Spleen (tissue), 11 donors: ENCODE data around the gene CDHR3. TPM values are rescaled to one million over a fixed set of nuclear protein-coding genes. Genes with fewer than 3 reads are reported as not detected.

Source experiments
- DNase-seq: peaks from one replicate; pipeline ENCODE4 v3.0.0-alpha.2; 2020
- H3K27ac ChIP-seq, 8 donors: fragments of 200-600 bp; sonication (generic) in 7 of 8; 1 replicate in 4 of 8; 2 replicates in 4 of 8; pipeline versions ENCODE4 v1.5.0 to v1.8.0; 2016 to 2021; ENCODE audit warnings: inconsistent platforms in 4 of 8, mild to moderate bottlenecking in 4 of 8, moderate library complexity in 1 of 8
- H3K27me3 ChIP-seq, 7 donors: fragments of 200-600 bp; sonication (generic) in 6 of 7; replicated peaks in 1 of 7; 1 replicate in 4 of 7; 2 replicates in 3 of 7; pipeline versions ENCODE4 v1.5.0 to v1.8.0; 2016 to 2021; ENCODE audit warnings: inconsistent platforms in 3 of 7, mild to moderate bottlenecking in 1 of 7
- H3K36me3 ChIP-seq, 6 donors: fragments of 200-600 bp; sonication (generic) in 5 of 6; 1 replicate in 4 of 6; 2 replicates in 2 of 6; pipeline versions ENCODE4 v1.5.0 to v1.8.0; 2016 to 2021; ENCODE audit warnings: inconsistent platforms in 2 of 6
- H3K4me1 ChIP-seq, 6 donors: fragments of 200-600 bp; sonication (generic) in 5 of 6; 1 replicate in 3 of 6; 2 replicates in 3 of 6; pipeline versions ENCODE4 v1.5.0 to v1.8.0; 2016 to 2021; ENCODE audit warnings: inconsistent platforms in 3 of 6
- H3K4me3 ChIP-seq, 8 donors: fragments of 200-600 bp; sonication (generic) in 7 of 8; 1 replicate in 4 of 8; 2 replicates in 4 of 8; pipeline versions ENCODE4 v1.5.0 to v1.8.0; 2016 to 2021; ENCODE audit warnings: inconsistent platforms in 4 of 8, mild to moderate bottlenecking in 4 of 8, moderate library complexity in 2 of 8
- H3K9me3 ChIP-seq, 8 donors: fragments of 200-600 bp; sonication (generic) in 7 of 8; 1 replicate in 4 of 8; 2 replicates in 4 of 8; pipeline versions ENCODE4 v1.5.0 to v1.8.0; 2016 to 2021; ENCODE audit warnings: inconsistent platforms in 4 of 8
- CTCF ChIP-seq, 11 experiments: fragments of 200-600 bp in 7 of 11; fragments of 450-650 bp in 4 of 11; sonication (generic) in 4 of 11; IDR thresholded peaks in 8 of 11; conservative IDR thresholded peaks in 3 of 11; 1 replicate in 7 of 11; 2 replicates in 4 of 11; pipeline versions ENCODE4 v1.4.0 to v1.8.0; 2016 to 2021; ENCODE audit warnings: antibody characterized with exemption in 11 of 11, inconsistent platforms in 4 of 11, mild to moderate bottlenecking in 1 of 11
- POLR2A ChIP-seq, 3 donors: fragments of 450-650 bp; IDR thresholded peaks; one replicate each; pipeline ENCODE4 v1.5.1; 2017; ENCODE audit warnings: antibody characterized with exemption in 3 of 3, mild to moderate bottlenecking in 1 of 3
- POLR2AphosphoS5 ChIP-seq, 3 donors: sonication (generic); formaldehyde crosslinking; IDR thresholded peaks; one replicate each; pipeline ENCODE4 v1.5.1; 2017; ENCODE audit warnings: antibody characterized with exemption in 3 of 3
- WGBS, 5 donors: extraction: QIAGEN DNeasy Blood & Tissue Kit in 3 of 5; methylation state at CpG; one replicate each; pipeline versions ENCODE4 v1.1.5 to v1.1.7; 2013 to 2018; 5-methylcytosine and 5-hydroxymethylcytosine counted together
- intact Hi-C: fragments of 100-400 bp; cut with DNase I; formaldehyde crosslinking; loops from one replicate; pipeline ENCODE4 v1.15.0; 2023; ENCODE audit warnings: low total_unique reads
- polyA plus RNA-seq, 3 donors: library from polyadenylated mRNA; stranded (reverse); fragments of 200-250 nt; gene quantifications; one replicate each; pipeline ENCODE4 v1.2.1, GENCODE V29; 2013
- total RNA-seq, 7 donors: library from RNA; depleted of rRNA in 3 of 7; stranded (reverse); fragments of >200 nt in 3 of 7; fragmentation: NEBNext Ultra II Directional in 4 of 7; extraction: Animal tissue kit (Norgen Biotek cat#: 25700) in 4 of 7; gene quantifications; one replicate each; pipeline versions ENCODE4 v1.1.0 to v1.2.1, GENCODE V29; 2016 to 2021
- donor health status: healthy with polysubstance abuse.
- donor health status: DM: no; HTN: no; CAD: no; lungs with moderate emphysema.
- donor health status: DM: no; HTN: no; CAD: no.
- donor health status: Bipolar disorder and iron deficiency.
- donor health status: healthy.
- donor health status: DM: no; HTN: no; CAD: no.
- donor health status: DM: yes; HTN: yes; CAD: no.

The CDHR3 gene
- total and polyA plus RNA-seq, 10 donors = 0.32 to 3.8 (median 1.2) TPM

DNA sequence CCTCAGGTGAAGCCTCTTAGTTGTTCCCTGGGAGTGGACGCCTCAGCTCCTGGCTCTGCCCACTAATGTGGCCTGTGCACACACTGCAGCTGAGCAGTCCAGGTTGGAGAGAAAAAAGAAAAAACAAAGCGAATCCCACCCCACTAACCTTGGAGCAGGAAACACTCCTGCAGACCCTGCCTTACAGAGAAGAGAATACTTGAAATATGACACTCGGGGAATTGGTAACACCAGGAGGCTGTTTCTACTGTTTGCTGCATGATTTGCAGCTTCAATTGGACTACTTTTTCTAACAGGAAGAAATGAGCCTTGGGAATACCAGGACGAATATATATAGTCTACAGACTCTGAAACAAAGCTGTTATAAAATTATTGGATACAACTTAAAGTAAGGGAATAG is 22.2 kb downstream of the CDHR3 start:
- Histone ChIP-seq H3K9me3 (no peaks in the 10 kb centered on the region), H3K4me1 (no peaks in the 10 kb centered on the region), H3K4me3 (no peak overlapping the region), H3K36me3 (no peaks in the 10 kb centered on the region), H3K27me3 (peaks cover 0 to 11% (median 0%) of the 10 kb centered on the region in 7 donors), H3K27ac (no peak overlapping the region)
- no peak for DNase-seq
- intact Hi-C loops = no loop called here
- WGBS, 5 donors = 54 to 87% (median 83%) methylated on average over 4 of the region's 4 CpGs
- TF ChIP-seq POLR2AphosphoS5 (IDR thresholded peaks at IDR 0.05) (no peak), POLR2A (IDR thresholded peaks at IDR 0.05) (no peak), CTCF (IDR thresholded peaks at IDR 0.05 in 8 of 11, conservative IDR thresholded peaks at IDR 0.05 in 3 of 11) (no peak)

GRCh38 chr7:105985672-105986215 is 22.7 kb downstream of the CDHR3 start:
- Histone ChIP-seq H3K9me3 (no peaks in the 10 kb centered on the region), H3K36me3 (no peaks in the 10 kb centered on the region), H3K4me1 (no peaks in the 10 kb centered on the region), H3K27me3 (peaks cover 0 to 11% (median 0%) of the 10 kb centered on the region in 7 donors), H3K27ac (no peak overlapping the region), H3K4me3 (no peak overlapping the region)
- WGBS, 5 donors = 42 to 98% (median 89%) methylated on average over 2 of the region's 2 CpGs
- intact Hi-C loops = no loop called here
- TF ChIP-seq POLR2A (IDR thresholded peaks at IDR 0.05) (no peak), CTCF (IDR thresholded peaks at IDR 0.05 in 8 of 11, conservative IDR thresholded peaks at IDR 0.05 in 3 of 11) (no peak)
- DNase-seq = no peak

GRCh38 chr7:105987046-105987445 is 24.0 kb downstream of the CDHR3 start:
- DNase-seq = no peak
- TF ChIP-seq POLR2AphosphoS5 (IDR thresholded peaks at IDR 0.05) = no peak
- no peak for TF ChIP-seq POLR2A (IDR thresholded peaks at IDR 0.05)
- no peak for TF ChIP-seq CTCF (IDR thresholded peaks at IDR 0.05 in 8 of 11, conservative IDR thresholded peaks at IDR 0.05 in 3 of 11)
- Histone ChIP-seq H3K4me3 (no peak overlapping the region), H3K9me3 (no peaks in the 10 kb centered on the region), H3K36me3 (no peaks in the 10 kb centered on the region), H3K27ac (no peak overlapping the region), H3K4me1 (no peaks in the 10 kb centered on the region), H3K27me3 (peaks cover 0 to under 1% (median 0%) of the 10 kb centered on the region in 7 donors)
- 70 to 80% (median 77%) methylated on average over 2 of the region's 2 CpGs for WGBS, 5 donors
- intact Hi-C loops = no loop called here

DNA sequence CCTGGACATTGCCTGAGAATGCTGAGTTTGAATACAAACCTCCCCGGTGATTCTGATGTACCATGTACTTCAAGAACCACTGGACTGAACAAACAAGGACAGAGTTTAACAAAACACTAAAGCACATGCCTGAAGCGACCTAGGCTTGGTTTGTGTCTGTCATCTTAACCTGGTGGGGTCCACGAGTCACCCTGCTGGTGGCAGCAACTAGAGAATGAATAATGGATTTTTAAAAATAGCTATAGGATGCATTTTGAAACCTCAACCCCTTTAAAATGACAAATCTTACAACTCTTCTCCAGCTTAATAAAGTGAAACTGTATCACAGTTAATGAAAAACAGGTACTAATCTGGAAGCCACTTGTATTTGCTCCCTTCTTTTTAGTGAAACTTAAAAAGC is 25.2 kb downstream of the CDHR3 start:
- no peak overlapping the region for H3K27ac ChIP-seq
- intact Hi-C loops = no loop called here
- 61 to 78% (median 70%) methylated on average over 3 of the region's 3 CpGs for WGBS, 5 donors
- no peak for DNase-seq
- H3K36me3 ChIP-seq = no peaks in the 10 kb centered on the region
- TF ChIP-seq POLR2A (IDR thresholded peaks at IDR 0.05) = no peak
- TF ChIP-seq CTCF (IDR thresholded peaks at IDR 0.05 in 8 of 11, conservative IDR thresholded peaks at IDR 0.05 in 3 of 11) = no peak
- TF ChIP-seq POLR2AphosphoS5 (IDR thresholded peaks at IDR 0.05) = no peak
- no peaks in the 10 kb centered on the region for H3K4me1 ChIP-seq
- H3K9me3 ChIP-seq = no peaks in the 10 kb centered on the region
- peaks cover 0 to 3% (median 0%) of the 10 kb centered on the region in 7 donors for H3K27me3 ChIP-seq
- no peak overlapping the region for H3K4me3 ChIP-seq
